ENCODE data around the gene DDX1. TPM values are rescaled to one million over a fixed set of nuclear protein-coding genes. Genes with fewer than 3 reads are reported as not detected.
"Not testable (repeated sequence)": the region's sequence is repeated elsewhere in the genome, so short reads cannot be mapped to it uniquely, and the experiment has no call there.

DDX1 gene
- total RNA-seq (2014; rRNA removed): 57.4 and 62.6 TPM in 2 replicates
- percentile 89 among the genes with signal in this experiment for Bru-seq, nascent RNA
- percentile 88 among the genes with signal in this experiment for BruChase-seq, experiment 1, labeled RNA remaining after a 6-hour chase
- BruChase-seq, experiment 2, labeled RNA remaining after a 2-hour chase: percentile 90 among the genes with signal in this experiment
- long read RNA-seq, transcript DDX1-201 (26 exons, 2,739 nt): major isoform, 138 of 190 reads
- long read RNA-seq, partial matches to known transcripts: 35 of 190 reads
- long read RNA-seq, other reads (novel, unspliced or antisense): 17 of 190 reads

- Histone ChIP-seq H3K36me3 (ENCODE audit: low read depth, low read length) (peaks cover 23% of the 10 kb centered on the region), H3K4me1 (ENCODE audit: insufficient read depth, low read length) (peaks cover 13% of the 10 kb centered on the region), H3K9me2 (replicated peaks; ENCODE audit: low read length) (no peaks in the 10 kb centered on the region), H3K9me3 (ENCODE audit: low read length) (no peaks in the 10 kb centered on the region), H3K4me3 (ENCODE audit: low read length) (peak within 1 kb of the TSS; percentile 93), H3K79me2 (ENCODE audit: low read length) (peaks cover 40% of the 10 kb centered on the region), H3F3A (ENCODE audit: low read length, unreplicated experiment) (no peaks in the 10 kb centered on the region), H3K27me3 (ENCODE audit: low read length) (no peaks in the 10 kb centered on the region), H3K27ac (ENCODE audit: low read length) (peak within 1 kb of the TSS; percentile 50), H2AFZ (ENCODE audit: low read length) (peak within 1 kb of the TSS; percentile 96), H3K4me2 (ENCODE audit: low read length) (peak within 1 kb of the TSS; percentile 94), H3K9ac (ENCODE audit: low read length) (peak within 1 kb of the TSS; percentile 92), H4K20me1 (ENCODE audit: low read length) (peaks cover 16% of the 10 kb centered on the region)
- ChIA-PET POLR2A (ENCODE audit: unreplicated experiment) (no interaction called here), CTCF (no interaction called here)
- intact Hi-C loops (cut with micrococcal nuclease): no loop called here
- peak; percentile 83 for DNase-seq
- TF ChIP-seq, protein P1, sequence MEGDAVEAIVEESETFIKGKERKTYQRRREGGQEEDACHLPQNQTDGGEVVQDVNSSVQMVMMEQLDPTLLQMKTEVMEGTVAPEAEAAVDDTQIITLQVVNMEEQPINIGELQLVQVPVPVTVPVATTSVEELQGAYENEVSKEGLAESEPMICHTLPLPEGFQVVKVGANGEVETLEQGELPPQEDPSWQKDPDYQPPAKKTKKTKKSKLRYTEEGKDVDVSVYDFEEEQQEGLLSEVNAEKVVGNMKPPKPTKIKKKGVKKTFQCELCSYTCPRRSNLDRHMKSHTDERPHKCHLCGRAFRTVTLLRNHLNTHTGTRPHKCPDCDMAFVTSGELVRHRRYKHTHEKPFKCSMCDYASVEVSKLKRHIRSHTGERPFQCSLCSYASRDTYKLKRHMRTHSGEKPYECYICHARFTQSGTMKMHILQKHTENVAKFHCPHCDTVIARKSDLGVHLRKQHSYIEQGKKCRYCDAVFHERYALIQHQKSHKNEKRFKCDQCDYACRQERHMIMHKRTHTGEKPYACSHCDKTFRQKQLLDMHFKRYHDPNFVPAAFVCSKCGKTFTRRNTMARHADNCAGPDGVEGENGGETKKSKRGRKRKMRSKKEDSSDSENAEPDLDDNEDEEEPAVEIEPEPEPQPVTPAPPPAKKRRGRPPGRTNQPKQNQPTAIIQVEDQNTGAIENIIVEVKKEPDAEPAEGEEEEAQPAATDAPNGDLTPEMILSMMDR (conservative IDR thresholded peaks at IDR 0.05; ENCODE audit: low read depth, low read length): no peak
- TF ChIP-seq EZH2 (IDR thresholded peaks at IDR 0.05; ENCODE audit: low read length, unreplicated experiment) (no peak), EZH2phosphoT487 (IDR thresholded peaks at IDR 0.05; ENCODE audit: borderline replicate concordance, low read length) (no peak)
- peak; percentile 86 for ATAC-seq
- TSS peak; percentile 61 for BruUV-seq (replicated peaks)
Observed at GRCh38 chr2:15591692-15592463, at the start of gene DDX1. TSS of gene DDX1 (plus strand) at chr2:15591868. CDS start at chr2:15591934, 66 bp downstream.

- CTCF ChIA-PET; BruUV-seq (replicated peaks); ATAC-seq: not testable (repeated sequence)
Observed at GRCh38 chr2:15542269-15542668, 49.4 kb upstream of the DDX1 start.

GRCh38 chr2:15543053-15543452 is 48.6 kb upstream of the DDX1 start:
- BruUV-seq (replicated peaks): no TSS peak
- H3K27ac ChIP-seq (ENCODE audit: low read length): no peak overlapping the region
- no peaks in the 10 kb centered on the region for H3K4me1 ChIP-seq (ENCODE audit: insufficient read depth, low read length)
- no peak for TF ChIP-seq EZH2phosphoT487 (IDR thresholded peaks at IDR 0.05; ENCODE audit: borderline replicate concordance, low read length)
- TF ChIP-seq, protein P1 (conservative IDR thresholded peaks at IDR 0.05; ENCODE audit: low read depth, low read length): no peak
- no peaks in the 10 kb centered on the region for H4K20me1 ChIP-seq (ENCODE audit: low read length)
- ChIA-PET CTCF (no interaction called here), POLR2A (ENCODE audit: unreplicated experiment) (no interaction called here)
- no peak overlapping the region for H2AFZ ChIP-seq (ENCODE audit: low read length)
- intact Hi-C loops (cut with micrococcal nuclease): no loop called here
- no peak for DNase-seq
- H3K4me3 ChIP-seq (ENCODE audit: low read length): no peak overlapping the region
- H3K9me2 ChIP-seq (replicated peaks; ENCODE audit: low read length): no peaks in the 10 kb centered on the region
- no peaks in the 10 kb centered on the region for H3K36me3 ChIP-seq (ENCODE audit: low read depth, low read length)
- no peak overlapping the region for H3K4me2 ChIP-seq (ENCODE audit: low read length)
- ATAC-seq: no peak
- H3F3A ChIP-seq (ENCODE audit: low read length, unreplicated experiment): no peaks in the 10 kb centered on the region
- H3K79me2 ChIP-seq (ENCODE audit: low read length): no peaks in the 10 kb centered on the region
- H3K27me3 ChIP-seq (ENCODE audit: low read length): no peaks in the 10 kb centered on the region
- no peaks in the 10 kb centered on the region for H3K9me3 ChIP-seq (ENCODE audit: low read length)
- H3K9ac ChIP-seq (ENCODE audit: low read length): no peak overlapping the region

More at GRCh38 chr2:15542269-15542668, 49.4 kb upstream of the DDX1 start:
- H3K9me2 ChIP-seq (replicated peaks; ENCODE audit: low read length); H3K27ac ChIP-seq (ENCODE audit: low read length); H3K79me2 ChIP-seq (ENCODE audit: low read length); H3K9me3 ChIP-seq (ENCODE audit: low read length); intact Hi-C loops (cut with micrococcal nuclease); H2AFZ ChIP-seq (ENCODE audit: low read length); H3K4me3 ChIP-seq (ENCODE audit: low read length); DNase-seq; POLR2A ChIA-PET (ENCODE audit: unreplicated experiment); H3K9ac ChIP-seq (ENCODE audit: low read length); H3K4me1 ChIP-seq (ENCODE audit: insufficient read depth, low read length); H3K27me3 ChIP-seq (ENCODE audit: low read length); H3F3A ChIP-seq (ENCODE audit: low read length, unreplicated experiment); H4K20me1 ChIP-seq (ENCODE audit: low read length); H3K4me2 ChIP-seq (ENCODE audit: low read length); H3K36me3 ChIP-seq (ENCODE audit: low read depth, low read length): not testable (repeated sequence)
